PFSK-1 (cell line): Measurements from ENCODE around the gene USH2A.

Experiments used
- FOXP2 ChIP-seq: optimal IDR thresholded peaks from 2 replicates; pipeline ENCODE3; 2011; ENCODE audit warnings: borderline replicate concordance, control low read depth, inconsistent platforms; ENCODE audit not compliant: insufficient read depth; ENCODE audit errors: extremely low read length, extremely low read depth
- POLR2AphosphoS5 ChIP-seq: IDR thresholded peaks from 2 replicates; pipeline ENCODE4 v1.6.1; 2012; ENCODE audit warnings: low read depth, mild to moderate bottlenecking, control low read depth, low read length, moderate library complexity
- SIN3A ChIP-seq: IDR thresholded peaks from 2 replicates; pipeline ENCODE4 v1.6.1; 2012; ENCODE audit warnings: mild to moderate bottlenecking, low read length, moderate library complexity, borderline replicate concordance; ENCODE audit not compliant: insufficient read depth
- TAF1 ChIP-seq: IDR thresholded peaks from 2 replicates; pipeline ENCODE4 v1.6.1; 2012; ENCODE audit warnings: low read length, control low read depth, borderline replicate concordance; ENCODE audit not compliant: insufficient read depth
- TF ChIP-seq, protein P1 (sequence below), 2 experiments: IDR thresholded peaks; 2 replicates each; pipeline versions ENCODE4 v1.6.1 to v1.8.0; 2011 to 2012; ENCODE audit warnings: low read depth in 2 of 2, low read length in 2 of 2, control low read depth in 1 of 2, inconsistent platforms in 1 of 2, mild to moderate bottlenecking in 1 of 2, moderate library complexity in 1 of 2; ENCODE audit not compliant: insufficient read depth in 1 of 2

DNA sequence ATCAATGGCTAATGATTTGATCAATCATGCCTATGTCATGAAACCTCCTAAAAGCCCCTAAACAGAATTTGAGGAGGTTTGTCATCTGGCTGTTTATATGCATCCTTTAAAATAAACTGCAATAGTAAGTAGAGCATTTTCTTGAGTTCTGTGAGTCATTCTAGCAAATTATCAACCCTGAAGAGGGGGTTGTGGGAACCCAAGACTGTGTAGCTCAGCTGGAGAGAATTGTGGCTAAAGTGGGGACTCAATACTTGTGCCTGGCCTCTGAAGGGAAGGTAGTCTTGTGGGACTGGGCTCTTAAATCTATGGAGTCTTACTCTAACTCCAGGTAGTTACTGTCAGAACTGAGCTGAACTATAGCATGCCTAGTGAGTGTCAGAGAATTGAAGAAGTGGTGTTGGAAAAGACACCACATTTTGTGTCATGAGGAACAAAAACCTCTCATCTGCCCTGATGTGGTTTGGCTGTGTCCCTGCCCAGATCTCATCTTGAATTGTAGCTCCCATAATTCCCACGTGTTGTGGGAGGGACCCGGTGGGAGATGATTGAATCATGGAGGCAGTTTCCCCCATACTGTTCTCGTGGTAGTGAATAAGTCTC, 402.4 kb downstream of the USH2A start:
- TF ChIP-seq POLR2AphosphoS5 (no peak), SIN3A (no peak), TAF1 (no peak), FOXP2 (no peak)
- TF ChIP-seq, protein P1, sequence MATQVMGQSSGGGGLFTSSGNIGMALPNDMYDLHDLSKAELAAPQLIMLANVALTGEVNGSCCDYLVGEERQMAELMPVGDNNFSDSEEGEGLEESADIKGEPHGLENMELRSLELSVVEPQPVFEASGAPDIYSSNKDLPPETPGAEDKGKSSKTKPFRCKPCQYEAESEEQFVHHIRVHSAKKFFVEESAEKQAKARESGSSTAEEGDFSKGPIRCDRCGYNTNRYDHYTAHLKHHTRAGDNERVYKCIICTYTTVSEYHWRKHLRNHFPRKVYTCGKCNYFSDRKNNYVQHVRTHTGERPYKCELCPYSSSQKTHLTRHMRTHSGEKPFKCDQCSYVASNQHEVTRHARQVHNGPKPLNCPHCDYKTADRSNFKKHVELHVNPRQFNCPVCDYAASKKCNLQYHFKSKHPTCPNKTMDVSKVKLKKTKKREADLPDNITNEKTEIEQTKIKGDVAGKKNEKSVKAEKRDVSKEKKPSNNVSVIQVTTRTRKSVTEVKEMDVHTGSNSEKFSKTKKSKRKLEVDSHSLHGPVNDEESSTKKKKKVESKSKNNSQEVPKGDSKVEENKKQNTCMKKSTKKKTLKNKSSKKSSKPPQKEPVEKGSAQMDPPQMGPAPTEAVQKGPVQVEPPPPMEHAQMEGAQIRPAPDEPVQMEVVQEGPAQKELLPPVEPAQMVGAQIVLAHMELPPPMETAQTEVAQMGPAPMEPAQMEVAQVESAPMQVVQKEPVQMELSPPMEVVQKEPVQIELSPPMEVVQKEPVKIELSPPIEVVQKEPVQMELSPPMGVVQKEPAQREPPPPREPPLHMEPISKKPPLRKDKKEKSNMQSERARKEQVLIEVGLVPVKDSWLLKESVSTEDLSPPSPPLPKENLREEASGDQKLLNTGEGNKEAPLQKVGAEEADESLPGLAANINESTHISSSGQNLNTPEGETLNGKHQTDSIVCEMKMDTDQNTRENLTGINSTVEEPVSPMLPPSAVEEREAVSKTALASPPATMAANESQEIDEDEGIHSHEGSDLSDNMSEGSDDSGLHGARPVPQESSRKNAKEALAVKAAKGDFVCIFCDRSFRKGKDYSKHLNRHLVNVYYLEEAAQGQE (IDR thresholded peaks at IDR 0.05; ENCODE audit: insufficient read depth in 1 of 2, low read depth in 2 of 2, low read length in 2 of 2), result no peak
